ENCODE data around the gene MACF1.
"Not testable (repeated sequence)": the region's sequence is repeated elsewhere in the genome, so short reads cannot be mapped to it uniquely, and the experiment has no call there.

Gene MACF1

DNA sequence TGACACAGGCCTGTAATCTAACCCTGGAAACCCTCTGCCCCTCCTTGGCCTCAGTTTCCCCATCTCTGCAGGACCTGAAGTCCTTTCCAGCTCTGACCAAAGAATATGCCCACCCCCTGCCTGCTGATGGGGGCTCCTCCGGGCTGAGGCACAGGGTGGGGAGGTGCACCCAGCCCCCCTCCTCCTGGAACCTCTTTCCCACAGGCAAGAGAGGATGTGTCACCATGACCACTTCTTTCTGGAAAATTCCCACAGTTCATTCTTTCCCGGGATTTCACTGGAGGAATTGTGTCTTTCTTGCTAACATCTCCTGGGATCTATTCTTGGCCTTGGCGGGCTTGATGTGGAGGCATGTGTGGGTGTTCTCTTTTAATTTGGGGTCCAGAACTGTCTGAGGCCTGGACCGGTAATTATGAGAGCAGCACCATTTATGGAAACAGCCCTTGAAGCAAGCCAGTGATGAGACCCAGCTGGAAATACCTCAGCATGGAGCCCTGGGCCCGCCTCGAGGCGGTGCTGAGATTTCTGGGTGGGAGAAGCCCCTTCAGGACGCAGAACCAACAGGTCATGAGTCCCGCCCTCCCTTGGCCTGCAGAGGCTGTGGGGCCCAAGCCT is 293.7 kb downstream of the MACF1 start:
- not testable (repeated sequence) for DNase-seq

DNA sequence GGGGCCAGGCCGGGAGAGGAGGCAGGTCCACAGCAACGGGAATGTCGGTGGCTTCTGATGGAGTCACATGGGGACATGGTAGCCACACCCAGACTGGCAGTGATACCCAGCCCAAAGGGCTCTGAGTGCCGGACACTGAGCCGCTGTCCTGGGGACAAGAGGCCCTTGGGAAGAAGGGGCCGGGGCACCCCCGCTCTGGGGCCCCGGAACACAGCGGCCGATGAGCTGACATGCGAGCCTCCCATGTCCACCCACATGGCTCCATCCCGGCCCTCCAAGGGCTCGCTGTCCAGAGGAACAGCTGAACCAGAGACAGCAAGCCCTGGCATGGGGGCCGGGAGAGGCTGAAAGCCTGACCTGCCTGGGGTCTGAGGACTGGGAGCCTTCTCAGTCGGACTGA is 294.3 kb downstream of the MACF1 start:
- not testable (repeated sequence) for DNase-seq

DNA sequence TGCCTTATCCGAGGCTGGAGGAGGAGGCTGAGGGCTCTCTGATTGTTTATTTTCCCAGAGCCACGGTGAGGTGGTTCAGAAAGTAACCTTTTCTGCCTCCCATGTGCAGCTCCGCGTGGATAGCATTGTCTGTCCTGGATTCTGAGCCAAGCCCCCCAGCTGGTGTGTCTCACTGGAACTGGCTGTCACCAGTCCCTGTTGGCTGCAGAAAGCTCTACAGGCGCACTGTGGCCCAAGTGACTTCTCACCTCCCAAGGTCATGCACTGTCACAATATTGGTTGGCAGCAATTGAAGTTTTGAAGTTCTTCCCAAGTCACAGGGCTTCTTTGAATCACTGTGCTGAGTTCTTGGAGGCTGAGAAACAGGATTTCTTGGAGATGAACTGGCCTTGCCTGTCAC is 295.2 kb downstream of the MACF1 start:
- no peak for DNase-seq

DNA sequence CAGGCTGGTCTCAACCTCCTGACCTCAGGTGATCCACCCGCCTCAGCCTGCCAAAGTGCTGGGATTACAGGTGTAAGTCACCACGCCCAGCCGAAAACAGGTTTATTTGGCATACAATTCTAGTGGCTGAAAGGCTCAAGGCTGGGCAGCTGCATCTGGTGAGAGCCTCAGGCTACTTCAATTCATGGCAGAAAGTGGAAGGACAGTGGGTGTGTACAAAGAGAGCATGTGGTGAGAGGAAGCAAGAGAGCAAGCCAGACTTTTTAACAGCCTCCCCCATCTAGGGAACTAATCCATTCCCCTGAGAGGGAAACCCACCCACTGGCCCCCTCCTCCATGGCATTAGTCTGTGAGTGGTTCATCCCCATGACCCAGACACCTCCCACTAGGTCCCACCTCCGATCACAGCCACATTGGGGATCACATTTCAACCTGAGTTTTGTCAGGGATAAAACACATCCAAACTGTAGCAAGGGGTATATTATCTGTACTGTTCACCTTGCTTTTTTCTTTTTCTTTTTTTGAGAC is 296.4 kb downstream of the MACF1 start:
- DNase-seq: no peak

DNA sequence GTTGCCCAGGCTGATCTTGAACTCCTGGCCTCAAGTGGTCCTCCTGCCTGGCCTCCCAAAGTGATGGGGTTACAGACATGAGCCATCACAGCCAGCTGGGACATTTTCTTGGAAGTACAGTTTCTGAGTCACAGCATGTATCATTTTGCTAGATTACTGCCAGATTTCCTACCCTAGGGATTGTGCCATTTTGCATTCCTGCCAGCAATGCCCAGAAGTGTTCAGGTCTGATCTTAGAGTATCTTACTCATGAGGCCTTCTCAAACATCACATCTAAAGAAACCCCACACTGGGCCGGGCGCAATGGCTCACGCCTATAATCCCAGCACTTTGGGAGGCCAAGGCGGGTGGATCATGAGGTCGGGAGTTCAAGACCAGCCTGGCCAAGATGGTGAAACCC is 297.2 kb downstream of the MACF1 start:
- DNase-seq: no peak

DNA sequence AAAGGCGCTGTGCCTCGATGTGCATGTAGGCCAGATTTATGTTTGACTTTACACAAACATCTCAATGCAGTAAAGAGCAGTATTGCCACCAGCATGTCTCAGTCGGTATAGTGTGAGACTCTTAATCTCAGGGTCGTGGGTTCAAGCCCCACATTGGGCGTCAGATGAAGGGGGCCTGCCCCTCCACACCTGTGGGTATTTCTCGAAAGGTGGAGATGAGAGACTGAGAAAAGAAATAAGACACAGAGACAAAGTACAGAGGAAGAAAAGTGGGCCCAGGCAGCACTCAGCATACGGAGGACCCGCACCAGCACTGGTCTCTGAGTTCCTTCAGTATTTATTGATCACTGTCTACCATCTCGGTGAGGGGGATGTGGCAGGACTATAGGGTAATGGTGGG is 299.9 kb downstream of the MACF1 start:
- DNase-seq: not testable (repeated sequence)

DNA sequence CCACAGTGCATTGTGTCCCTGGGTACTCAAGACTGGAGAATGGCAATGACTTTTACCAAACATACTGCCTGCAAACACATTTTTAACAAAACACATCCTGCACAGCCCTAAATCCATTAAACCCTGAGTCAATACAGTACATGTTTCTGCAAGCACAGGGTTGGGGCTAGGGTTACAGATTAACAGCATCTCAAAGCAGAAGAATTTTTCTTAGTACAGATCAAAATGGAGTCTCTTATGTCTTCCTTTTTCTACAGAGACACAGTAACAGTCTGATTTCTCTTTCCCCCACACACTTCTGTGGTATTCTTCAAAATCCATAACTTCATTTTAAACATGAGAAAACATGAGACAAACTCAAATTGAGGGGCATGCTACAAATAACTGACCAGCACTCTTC is 300.8 kb downstream of the MACF1 start:
- DNase-seq: no peak

DNA sequence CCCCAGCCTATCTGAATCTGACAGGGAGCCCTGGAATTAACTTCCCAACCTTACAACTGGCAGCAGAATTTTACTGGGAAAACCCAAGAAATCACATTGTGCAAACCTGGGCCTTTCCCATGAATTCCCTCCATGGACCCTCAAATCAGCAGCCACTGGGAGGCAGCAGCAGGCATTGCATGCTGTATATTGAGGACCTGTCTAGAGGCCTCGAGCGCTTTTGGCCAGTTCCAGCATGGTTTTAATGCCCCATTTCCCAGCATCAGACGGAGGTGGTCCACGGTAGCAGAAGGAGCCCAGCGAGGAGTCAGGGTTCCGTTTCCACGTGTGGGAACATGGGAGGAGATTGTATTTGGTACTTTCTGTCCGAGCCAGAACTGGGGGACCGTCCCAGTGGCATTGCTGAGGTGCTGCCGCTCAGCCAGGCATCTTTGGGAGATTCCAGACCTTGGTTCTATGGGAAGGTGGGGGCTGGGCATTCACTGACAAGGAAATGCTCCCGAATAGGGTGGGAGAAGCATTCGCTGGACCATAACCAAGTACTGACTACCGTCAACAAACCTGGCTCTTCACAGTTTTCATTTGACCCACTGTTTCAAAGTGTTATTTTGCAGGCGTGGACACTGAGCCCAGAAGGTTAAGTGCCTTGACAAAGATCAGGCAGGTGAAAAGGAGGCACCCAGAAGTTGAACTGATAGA is 302.9 kb downstream of the MACF1 start:
- no peak for DNase-seq

DNA sequence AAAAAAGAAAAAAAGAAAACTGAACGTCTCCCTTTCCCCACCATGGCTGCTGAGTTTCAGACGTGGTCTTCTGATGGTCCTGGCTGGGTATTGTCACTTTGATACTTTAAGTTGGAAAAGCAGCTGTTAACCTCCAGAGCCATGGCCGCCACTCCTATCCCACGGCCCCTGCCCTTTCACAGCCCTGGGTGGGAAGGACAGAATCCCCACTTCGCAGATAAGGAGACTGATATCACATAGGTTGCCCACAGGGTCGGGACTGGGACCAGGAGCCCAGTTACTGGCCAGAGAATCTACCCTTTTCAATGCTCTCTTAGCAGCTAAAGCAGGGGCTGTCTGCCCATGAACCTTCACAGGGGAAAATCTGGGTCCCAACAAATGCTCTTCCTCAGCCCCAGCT is 303.8 kb downstream of the MACF1 start:
- DNase-seq: no peak

DNA sequence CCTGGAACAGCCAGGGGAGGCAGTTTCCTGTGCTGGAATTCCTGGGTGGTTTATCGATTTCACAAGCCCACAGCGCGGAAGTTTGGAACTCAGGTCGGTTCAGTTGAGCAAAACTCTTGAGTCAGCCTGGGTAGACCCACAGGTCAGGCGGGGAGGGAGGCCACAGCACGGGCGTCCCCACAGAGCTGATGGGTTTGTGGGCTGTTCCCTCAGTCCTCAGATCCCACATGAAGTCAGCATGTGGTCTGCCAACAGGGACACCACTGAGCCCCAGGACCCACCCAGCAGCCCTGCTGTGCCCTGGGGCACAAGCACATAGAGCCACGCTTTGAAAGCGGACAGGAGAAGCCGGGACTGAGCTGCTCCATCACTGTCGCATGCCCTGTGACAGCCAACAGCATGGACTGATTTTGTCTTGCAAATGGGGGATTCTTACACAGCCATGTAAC is 304.4 kb downstream of the MACF1 start:
- no peak for DNase-seq

DNA sequence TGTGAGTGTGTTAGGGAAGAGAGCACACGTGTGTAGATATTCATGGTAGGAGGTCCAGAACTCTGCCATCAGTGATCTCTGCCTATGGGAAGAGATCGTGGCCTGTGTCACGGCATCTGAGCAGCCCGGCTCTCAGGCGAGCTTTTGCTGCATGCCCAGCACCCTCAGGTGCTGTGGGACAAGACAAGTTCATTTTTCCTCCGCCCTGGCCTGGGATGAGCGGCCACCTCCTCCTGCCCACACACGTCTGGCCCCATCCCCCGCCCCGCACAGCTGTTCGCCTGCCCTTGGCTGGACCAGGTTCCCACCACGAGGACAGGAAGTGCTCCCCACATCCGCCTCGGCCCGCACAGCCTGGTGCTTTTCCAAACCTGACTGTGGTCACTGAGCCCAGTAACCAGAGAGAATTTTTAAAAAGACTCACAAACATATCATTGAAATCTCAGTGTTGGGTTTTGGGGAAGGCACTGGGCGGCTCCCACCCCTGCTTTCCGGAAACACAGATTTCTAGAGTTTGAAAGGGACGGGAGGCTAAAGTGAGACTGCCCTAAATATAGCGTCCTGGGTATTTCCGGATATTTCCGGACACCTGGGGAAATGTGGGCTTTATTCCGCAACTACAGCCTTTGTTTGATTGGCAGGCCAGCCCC is 305.0 kb downstream of the MACF1 start:
- peak; percentile 8 for DNase-seq

DNA sequence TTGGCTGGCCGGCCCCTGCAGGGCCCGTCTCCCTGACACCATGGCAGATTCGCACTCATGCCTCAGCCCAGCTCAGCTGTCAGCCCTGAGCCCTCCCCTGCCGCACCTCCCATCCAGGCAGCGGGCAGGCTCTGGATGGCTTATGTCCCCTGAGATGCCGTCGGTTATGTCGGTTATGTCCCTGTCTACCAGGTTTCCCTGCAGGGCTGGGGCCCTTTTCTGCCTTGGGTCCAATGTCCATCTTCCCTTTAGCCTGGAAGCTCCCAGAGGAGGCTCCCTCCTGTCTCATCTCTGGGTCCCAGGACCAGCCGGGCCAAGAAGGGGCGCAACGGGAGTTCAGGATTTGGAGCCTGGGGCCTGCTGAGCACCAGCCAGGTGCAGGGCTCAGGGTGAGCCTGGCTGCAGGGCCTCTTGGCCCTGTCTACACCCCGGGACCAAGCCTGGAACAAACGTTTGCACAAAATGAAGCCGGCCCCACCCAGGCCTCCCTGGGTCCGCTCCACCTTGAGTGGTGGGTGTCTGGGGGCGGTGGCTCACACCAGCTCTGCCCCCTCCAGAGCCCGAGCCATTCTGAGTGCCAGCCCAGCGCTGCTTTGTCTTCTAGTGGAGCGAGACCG is 306.2 kb downstream of the MACF1 start:
- DNase-seq: not testable (repeated sequence)

DNA sequence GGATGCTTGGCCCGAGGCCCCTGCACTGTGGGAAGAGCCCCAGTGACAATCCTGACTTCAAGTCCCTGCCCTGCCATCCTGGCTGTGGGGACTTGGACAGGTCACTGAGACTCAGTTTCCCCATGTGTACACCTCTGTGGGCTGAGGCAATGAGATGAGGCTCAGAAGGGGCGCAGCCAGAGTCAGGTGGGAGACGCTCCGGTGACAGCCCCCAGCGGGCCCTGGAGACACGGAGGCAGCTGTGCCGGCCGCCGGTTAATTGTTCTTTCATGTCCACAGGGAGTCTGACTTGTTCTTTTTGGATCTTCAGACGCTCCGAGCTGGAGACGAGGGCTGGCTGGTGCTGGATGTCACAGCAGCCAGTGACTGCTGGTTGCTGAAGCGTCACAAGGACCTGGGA is 307.0 kb downstream of the MACF1 start:
- DNase-seq: not testable (repeated sequence)

DNA sequence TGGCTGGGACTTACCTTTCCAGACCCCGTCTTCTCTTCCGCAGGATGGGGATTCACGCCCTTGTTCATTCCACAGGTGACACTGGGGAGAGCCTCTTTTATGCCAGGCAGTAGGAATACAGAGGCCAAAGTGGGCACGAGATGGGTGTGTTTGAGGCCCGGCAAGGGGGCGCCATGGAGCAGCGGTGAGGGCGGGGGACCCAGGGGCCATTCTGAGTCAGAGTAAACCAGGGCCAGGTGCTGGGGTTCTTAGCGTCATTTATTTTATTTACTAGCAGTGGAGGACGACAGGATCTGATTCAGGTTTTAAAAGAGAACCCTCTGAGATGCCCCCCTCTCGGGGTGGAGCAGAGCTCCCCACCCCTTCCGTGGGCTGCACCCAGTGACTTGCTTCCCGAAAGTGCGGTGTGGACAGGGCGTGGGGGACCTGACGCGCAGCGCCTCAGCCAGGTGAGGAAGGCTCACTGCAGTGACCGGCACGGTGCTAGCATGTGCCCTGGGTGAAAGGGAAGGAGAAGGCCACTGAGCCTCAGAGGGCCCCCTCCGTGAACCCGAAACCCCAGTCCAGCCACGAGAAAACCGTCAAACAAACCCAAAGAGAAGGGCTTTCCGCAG is 307.8 kb downstream of the MACF1 start:
- DNase-seq: not testable (repeated sequence)

DNA sequence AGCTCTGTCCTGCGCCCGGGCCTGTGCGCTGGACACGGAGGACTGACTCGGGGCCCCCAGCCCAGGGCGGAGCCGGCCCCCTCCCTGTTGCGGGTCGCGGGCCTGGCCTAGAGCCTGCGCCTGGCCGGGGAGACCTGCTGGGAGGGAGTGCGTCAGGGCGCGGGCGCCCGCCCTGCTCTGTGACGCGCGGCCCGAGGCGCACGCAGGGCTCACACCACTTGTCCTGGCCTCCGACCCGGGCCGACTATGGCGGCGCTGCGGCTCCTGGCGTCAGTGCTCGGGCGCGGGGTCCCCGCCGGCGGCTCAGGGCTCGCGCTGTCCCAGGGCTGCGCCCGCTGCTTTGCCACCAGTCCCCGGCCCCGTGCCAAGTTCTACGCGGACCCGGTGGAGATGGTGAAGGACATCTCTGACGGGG is 310.2 kb downstream of the MACF1 start:
- DNase-seq: not testable (repeated sequence)

DNA sequence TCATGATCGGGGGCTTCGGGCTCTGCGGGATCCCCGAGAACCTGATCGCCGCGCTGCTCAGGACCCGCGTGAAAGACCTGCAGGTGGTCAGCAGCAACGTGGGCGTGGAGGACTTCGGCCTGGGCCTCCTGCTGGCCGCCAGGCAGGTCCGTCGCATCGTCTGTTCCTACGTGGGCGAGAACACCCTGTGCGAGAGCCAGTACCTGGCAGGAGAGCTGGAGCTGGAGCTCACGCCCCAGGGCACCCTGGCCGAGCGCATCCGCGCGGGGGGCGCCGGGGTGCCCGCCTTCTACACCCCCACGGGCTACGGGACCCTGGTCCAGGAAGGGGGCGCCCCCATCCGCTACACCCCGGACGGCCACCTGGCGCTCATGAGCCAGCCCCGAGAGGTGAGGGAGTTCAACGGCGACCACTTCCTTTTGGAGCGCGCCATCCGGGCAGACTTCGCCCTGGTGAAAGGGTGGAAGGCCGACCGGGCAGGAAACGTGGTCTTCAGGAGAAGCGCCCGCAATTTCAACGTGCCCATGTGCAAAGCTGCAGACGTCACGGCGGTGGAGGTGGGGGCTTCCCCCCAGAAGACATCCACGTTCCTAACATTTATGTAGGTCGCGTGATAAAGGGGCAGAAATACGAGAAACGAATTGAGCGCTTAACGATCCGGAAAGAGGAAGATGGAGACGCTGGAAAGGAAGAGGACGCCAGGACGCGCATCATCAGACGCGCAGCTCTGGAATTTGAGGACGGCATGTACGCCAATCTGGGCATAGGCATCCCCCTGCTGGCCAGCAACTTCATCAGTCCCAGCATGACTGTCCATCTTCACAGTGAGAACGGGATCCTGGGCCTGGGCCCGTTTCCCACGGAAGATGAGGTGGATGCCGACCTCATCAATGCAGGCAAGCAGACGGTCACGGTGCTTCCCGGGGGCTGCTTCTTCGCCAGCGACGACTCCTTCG is 310.9 kb downstream of the MACF1 start:
- not testable (repeated sequence) for DNase-seq

DNA sequence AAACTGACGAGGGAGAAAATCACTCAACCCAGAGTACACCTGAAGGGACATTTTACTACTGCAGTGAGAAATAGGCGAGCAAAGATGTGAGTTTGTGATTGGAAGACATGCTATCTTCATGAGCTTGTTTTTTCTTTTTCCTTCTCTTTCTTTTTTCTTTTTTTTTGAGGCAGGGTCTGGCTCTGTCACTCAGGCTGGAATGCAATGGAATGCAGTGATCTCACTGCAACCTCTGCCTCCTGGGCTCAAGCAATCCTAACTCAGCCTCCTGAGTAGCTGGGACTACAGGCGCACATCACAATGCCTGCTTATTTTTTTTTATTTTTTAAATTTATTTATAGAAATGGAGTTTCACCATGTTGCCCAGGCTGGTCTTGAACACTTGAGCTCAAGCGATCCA is 312.3 kb downstream of the MACF1 start:
- not testable (repeated sequence) for DNase-seq

DNA sequence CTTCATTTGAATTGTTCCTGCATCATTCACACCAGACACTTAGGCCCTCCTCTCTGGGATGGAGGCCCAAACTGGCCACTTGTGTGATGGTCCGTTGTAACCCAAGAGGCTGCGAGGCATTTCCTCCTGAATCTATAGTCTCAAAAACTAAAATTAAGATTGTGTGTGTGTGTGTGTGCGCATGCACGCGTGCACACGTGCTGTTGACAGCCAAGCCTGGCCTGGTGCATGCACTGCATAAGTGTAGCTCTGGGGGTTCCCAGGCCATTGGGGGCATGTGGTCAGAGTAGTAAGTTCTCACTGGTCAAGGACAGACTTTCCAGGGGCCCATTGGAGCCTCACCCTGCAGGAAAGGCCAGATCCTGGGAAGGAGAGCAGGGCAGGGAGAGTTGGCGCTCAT is 313.4 kb downstream of the MACF1 start:
- DNase-seq: not testable (repeated sequence)

DNA sequence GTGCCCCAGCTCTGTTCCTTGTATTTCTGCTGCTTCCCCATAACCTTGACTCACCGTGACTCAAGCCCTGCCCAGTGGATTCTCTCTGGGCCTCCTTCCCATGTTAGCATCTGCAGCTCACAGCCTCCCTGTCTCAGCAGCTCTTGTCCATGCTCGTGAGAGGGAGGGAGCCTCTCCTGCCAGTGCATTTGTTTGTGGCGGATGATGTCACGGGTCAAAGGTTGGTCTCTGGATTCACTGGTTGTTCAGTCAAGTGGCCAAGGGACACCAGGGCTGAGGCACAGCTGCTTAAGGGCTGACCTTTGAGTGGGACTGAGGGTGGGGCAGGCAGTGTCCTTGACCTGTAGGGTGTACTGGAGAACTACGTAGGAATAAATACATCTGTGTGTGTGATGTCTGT is 314.9 kb downstream of the MACF1 start:
- not testable (repeated sequence) for DNase-seq

DNA sequence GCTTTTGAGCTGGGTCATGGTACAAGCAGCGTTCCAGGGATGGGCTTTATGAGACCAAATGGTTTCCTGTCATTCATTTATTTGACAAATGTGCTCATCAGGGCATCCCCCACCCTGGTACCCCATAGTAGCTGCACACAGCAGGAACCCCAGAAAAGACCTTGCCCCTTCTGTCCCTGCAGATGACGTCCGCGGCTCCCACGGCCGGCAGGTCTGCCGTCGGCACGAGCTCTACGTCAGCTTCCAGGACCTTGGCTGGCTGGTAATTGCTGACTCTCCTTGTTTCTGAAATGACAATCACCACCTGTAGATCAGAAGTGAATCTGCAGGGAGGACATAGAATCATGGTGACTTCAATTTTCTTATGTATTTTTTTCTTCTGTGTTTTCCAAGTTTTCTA is 317.7 kb downstream of the MACF1 start:
- not testable (repeated sequence) for DNase-seq

DNA sequence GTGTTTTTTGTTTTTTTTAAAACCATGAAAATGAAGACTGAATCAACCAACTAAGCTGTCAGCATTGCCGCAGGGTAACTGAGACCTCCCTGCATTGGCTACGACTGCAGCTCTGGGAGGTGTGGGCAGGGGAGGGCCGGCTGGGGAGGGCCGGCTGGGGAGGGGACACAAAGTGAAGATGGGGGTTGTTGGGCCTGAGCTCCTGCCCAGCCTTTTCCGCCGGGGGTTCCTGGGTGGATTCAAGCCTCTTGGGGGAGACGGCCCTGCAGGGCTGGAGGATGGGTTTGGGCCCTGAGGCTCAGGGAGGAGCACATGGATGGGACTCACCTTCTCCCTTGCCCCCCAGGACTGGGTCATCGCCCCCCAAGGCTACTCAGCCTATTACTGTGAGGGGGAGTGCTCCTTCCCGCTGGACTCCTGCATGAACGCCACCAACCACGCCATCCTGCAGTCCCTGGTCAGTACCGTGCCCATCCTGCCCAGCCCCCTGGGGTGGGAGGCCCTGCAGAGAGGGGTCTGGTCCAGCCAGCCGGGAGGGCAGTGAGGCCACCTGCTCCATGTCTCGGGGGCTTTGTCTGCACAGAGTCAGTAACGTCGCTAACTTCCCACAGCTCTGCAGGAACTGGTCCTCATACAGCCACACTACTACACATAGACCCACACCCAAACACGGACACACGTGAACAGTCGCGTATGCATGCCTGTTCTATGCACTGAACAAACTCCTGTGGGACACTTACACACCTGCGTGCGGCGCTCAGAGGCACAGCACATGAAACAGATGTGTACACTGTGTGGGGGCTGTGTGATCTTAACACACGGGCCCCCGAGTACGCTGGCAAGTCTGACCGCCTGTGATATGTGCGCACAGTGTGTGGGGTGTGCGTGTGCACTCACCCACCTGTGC is 318.4 kb downstream of the MACF1 start:
- no peak for DNase-seq

Measured in CD4-positive, alpha-beta T cell treated with Interleukin-6 for 4 hours (primary cell).